Lower lobe of right lung (tissue), 2 donors: ENCODE results near the gene IBA57. TPM values are rescaled to one million over a fixed set of nuclear protein-coding genes. Genes with fewer than 3 reads are reported as not detected.

Experiments
- ATAC-seq, 2 donors: fragments of 200-7000 bp; cut with Tn5 transposase; one replicate each; pipeline ENCODE4 v1.9.1; 2020 to 2022; ENCODE audit warnings: mild to moderate bottlenecking in 2 of 2, moderate library complexity in 2 of 2
- DNase-seq: peaks from one replicate; pipeline ENCODE4 v3.0.0-alpha.2; 2020
- H3K27ac ChIP-seq: fragments of 200-600 bp; one replicate; pipeline ENCODE4 v1.8.0; 2022
- H3K27me3 ChIP-seq: fragments of 200-600 bp; one replicate; pipeline ENCODE4 v1.8.0; 2022; ENCODE audit warnings: low read depth
- H3K36me3 ChIP-seq: fragments of 200-600 bp; one replicate; pipeline ENCODE4 v1.8.0; 2022; ENCODE audit warnings: mild to moderate bottlenecking
- H3K4me1 ChIP-seq: fragments of 200-600 bp; one replicate; pipeline ENCODE4 v1.8.0; 2022
- H3K4me3 ChIP-seq: fragments of 200-600 bp; one replicate; pipeline ENCODE4 v1.8.0; 2022; ENCODE audit warnings: mild to moderate bottlenecking
- H3K9me3 ChIP-seq: fragments of 200-600 bp; one replicate; pipeline ENCODE4 v1.8.0; 2022
- intact Hi-C: fragments of 100-400 bp; cut with DNase I; formaldehyde crosslinking; loops from one replicate; pipeline ENCODE4 v1.11.0; 2022
- total RNA-seq: library from RNA; stranded (reverse); fragmentation: NEBNext Ultra II Directional; extraction: Animal tissue kit (Norgen Biotek cat#: 25700); gene quantifications from one replicate; pipeline ENCODE4 v1.2.1, GENCODE V29; 2021
- TF ChIP-seq, protein P1 (sequence below): fragments of 200-600 bp; IDR thresholded peaks from one replicate; pipeline ENCODE4 v1.8.0; 2022; ENCODE audit warnings: antibody characterized with exemption, mild to moderate bottlenecking
- donor health status: DM: no; HTN: yes; CAD: no; lungs with severe emphysema.

IBA57 gene
- total RNA-seq, 1 donor from 2014 or later = 10.7 TPM

- H3K27me3 ChIP-seq = peaks cover 10% of the 10 kb centered on the region
- no peaks in the 10 kb centered on the region for H3K9me3 ChIP-seq
- TF ChIP-seq, protein P1, sequence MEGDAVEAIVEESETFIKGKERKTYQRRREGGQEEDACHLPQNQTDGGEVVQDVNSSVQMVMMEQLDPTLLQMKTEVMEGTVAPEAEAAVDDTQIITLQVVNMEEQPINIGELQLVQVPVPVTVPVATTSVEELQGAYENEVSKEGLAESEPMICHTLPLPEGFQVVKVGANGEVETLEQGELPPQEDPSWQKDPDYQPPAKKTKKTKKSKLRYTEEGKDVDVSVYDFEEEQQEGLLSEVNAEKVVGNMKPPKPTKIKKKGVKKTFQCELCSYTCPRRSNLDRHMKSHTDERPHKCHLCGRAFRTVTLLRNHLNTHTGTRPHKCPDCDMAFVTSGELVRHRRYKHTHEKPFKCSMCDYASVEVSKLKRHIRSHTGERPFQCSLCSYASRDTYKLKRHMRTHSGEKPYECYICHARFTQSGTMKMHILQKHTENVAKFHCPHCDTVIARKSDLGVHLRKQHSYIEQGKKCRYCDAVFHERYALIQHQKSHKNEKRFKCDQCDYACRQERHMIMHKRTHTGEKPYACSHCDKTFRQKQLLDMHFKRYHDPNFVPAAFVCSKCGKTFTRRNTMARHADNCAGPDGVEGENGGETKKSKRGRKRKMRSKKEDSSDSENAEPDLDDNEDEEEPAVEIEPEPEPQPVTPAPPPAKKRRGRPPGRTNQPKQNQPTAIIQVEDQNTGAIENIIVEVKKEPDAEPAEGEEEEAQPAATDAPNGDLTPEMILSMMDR = no peak
- H3K36me3 ChIP-seq = no peaks in the 10 kb centered on the region
- H3K4me3 ChIP-seq = no peak overlapping the region
- ATAC-seq (no peak), DNase-seq (peak; percentile 38)
- intact Hi-C loops = no loop called here
- H3K4me1 ChIP-seq = peaks cover 12% of the 10 kb centered on the region
- no peak overlapping the region for H3K27ac ChIP-seq
Observed at GRCh38 chr1:228156941-228157728, 8.5 kb upstream of the IBA57 start.

GRCh38 chr1:228157729-228158126, 7.9 kb upstream of the IBA57 start:
- peak; percentile 44 for DNase-seq
- H3K9me3 ChIP-seq = no peaks in the 10 kb centered on the region
- peaks cover 10% of the 10 kb centered on the region for H3K27me3 ChIP-seq
- H3K27ac ChIP-seq = no peak overlapping the region
- no peaks in the 10 kb centered on the region for H3K36me3 ChIP-seq
- intact Hi-C loops = no loop called here
- no peak overlapping the region for H3K4me3 ChIP-seq
- TF ChIP-seq, protein P1 = no peak
- H3K4me1 ChIP-seq = peaks cover 18% of the 10 kb centered on the region
- ATAC-seq = no peak

- TF ChIP-seq, protein P1 = no peak
- DNase-seq (peak; percentile 36), ATAC-seq (no peak)
- H3K27ac ChIP-seq = no peak overlapping the region
- H3K4me3 ChIP-seq = no peak overlapping the region
- H3K4me1 ChIP-seq = peaks cover 24% of the 10 kb centered on the region
- H3K9me3 ChIP-seq = no peaks in the 10 kb centered on the region
- peaks cover 10% of the 10 kb centered on the region for H3K27me3 ChIP-seq
- intact Hi-C loops = no loop called here
- no peaks in the 10 kb centered on the region for H3K36me3 ChIP-seq
Observed at GRCh38 chr1:228158151-228159007, 7.2 kb upstream of the IBA57 start.

GRCh38 chr1:228159008-228159665, 6.5 kb upstream of the IBA57 start:
- no peak overlapping the region for H3K4me3 ChIP-seq
- ATAC-seq (no peak), DNase-seq (peak; percentile 31)
- intact Hi-C loops = no loop called here
- no peaks in the 10 kb centered on the region for H3K9me3 ChIP-seq
- peaks cover 29% of the 10 kb centered on the region for H3K4me1 ChIP-seq
- H3K27me3 ChIP-seq = peaks cover 10% of the 10 kb centered on the region
- H3K27ac ChIP-seq = no peak overlapping the region
- TF ChIP-seq, protein P1 = no peak
- no peaks in the 10 kb centered on the region for H3K36me3 ChIP-seq

DNA sequence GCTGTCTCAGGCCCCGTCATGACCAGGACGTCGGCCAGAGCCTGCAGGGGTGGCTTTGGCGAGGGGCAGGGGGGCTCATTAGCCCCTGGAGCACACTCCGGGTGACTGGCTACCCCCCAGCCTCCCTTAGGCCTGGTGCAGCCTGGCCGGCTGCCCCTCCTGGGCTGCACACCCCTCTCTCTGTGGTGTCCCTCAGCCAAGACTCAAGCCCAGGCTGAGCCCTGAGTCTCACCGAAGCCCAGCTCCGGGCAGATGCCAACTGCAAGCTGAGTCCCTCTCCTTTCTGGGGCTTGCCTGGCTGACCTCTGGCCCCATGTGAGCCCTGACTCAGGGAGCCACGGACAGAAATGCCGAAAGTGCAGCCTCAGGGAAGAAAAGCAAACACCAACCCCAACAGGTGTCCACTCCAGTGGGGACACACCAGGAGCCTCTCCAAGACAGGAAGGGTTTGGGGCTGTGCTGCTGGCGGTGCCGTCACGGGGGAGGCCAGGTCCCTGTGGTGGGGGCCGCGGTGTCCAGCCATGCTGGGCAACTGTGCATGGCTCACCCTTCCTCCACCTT, 5.3 kb upstream of the IBA57 start:
- no peak for ATAC-seq
- intact Hi-C loops = no loop called here

More for the DNA sequence above, 5.3 kb upstream of the IBA57 start:
- peak; percentile 40 for DNase-seq
- H3K36me3 ChIP-seq = no peaks in the 10 kb centered on the region
- no peaks in the 10 kb centered on the region for H3K9me3 ChIP-seq
- H3K4me3 ChIP-seq = no peak overlapping the region
- H3K27ac ChIP-seq = no peak overlapping the region
- peaks cover 40% of the 10 kb centered on the region for H3K4me1 ChIP-seq
- H3K27me3 ChIP-seq = peaks cover 10% of the 10 kb centered on the region
- TF ChIP-seq, protein P1 = no peak
